GM12878 (cell line): ENCODE results near the gene E2F2.

Source experiments
- ASH2L ChIP-seq: fragments of 300-600, 200-600 bp; sonication (generic); IDR thresholded peaks from 2 replicates; pipeline ENCODE4 v1.6.1; 2017; ENCODE audit warnings: low read depth, mild to moderate bottlenecking, borderline replicate concordance
- ATF3 ChIP-seq: IDR thresholded peaks from 2 replicates; pipeline ENCODE4 v1.6.1; 2011; ENCODE audit warnings: low read depth, mild to moderate bottlenecking, low read length, moderate library complexity, borderline replicate concordance; ENCODE audit errors: extremely low read depth
- CEBPB ChIP-seq, 2 experiments: fragments of 150-350 bp in 1 of 2; IDR thresholded peaks; 2 replicates each; pipeline ENCODE4 v1.6.1; 2012 to 2014; ENCODE audit warnings: low read depth in 2 of 2, low read length in 2 of 2, borderline replicate concordance in 1 of 2, inconsistent platforms in 1 of 2
- CTCF ChIP-seq, 3 experiments: IDR thresholded peaks in 2 of 3; conservative IDR thresholded peaks in 1 of 3; 2 replicates each; pipeline ENCODE4 v1.5.1; 2011; ENCODE audit warnings: low read depth in 3 of 3, low read length in 3 of 3, mild to moderate bottlenecking in 3 of 3, control low read depth in 2 of 3, moderate library complexity in 2 of 3, inconsistent platforms in 1 of 3, mixed read lengths in 1 of 3; ENCODE audit not compliant: control insufficient read depth in 2 of 3, insufficient read depth in 1 of 3; ENCODE audit errors: extremely low read depth in 1 of 3
- GABPA ChIP-seq: IDR thresholded peaks from 2 replicates; pipeline ENCODE4 v1.6.1; 2014; ENCODE audit warnings: antibody characterized with exemption, low read depth, mild to moderate bottlenecking, inconsistent platforms
- MAX ChIP-seq: IDR thresholded peaks from 2 replicates; pipeline ENCODE4 v1.6.1; 2012; ENCODE audit warnings: low read depth, low read length, improper control_type of control experiment
- PAX5 ChIP-seq: IDR thresholded peaks from 2 replicates; pipeline ENCODE4 v1.6.1; 2011; ENCODE audit warnings: low read depth, low read length, borderline replicate concordance
- POLR2A ChIP-seq: IDR thresholded peaks from 2 replicates; pipeline ENCODE4 v1.6.1; 2011; ENCODE audit warnings: low read depth, mild to moderate bottlenecking, low read length

GRCh38 chr1:23570001-23570691 lies 39.1 kb upstream of the E2F2 start:
- no peak for TF ChIP-seq CTCF (IDR thresholded peaks at IDR 0.05 in 2 of 3, conservative IDR thresholded peaks at IDR 0.05 in 1 of 3; ENCODE audit: control insufficient read depth in 2 of 3, extremely low read depth in 1 of 3, insufficient read depth in 1 of 3, low read depth in 3 of 3, low read length in 3 of 3)
- TF ChIP-seq CEBPB (IDR thresholded peaks at IDR 0.05; ENCODE audit: borderline replicate concordance in 1 of 2, low read depth in 2 of 2, low read length in 2 of 2), result no peak
- no peak for TF ChIP-seq ASH2L
- no peak for TF ChIP-seq PAX5
- no peak for TF ChIP-seq ATF3
- no peak for TF ChIP-seq GABPA
- no peak for TF ChIP-seq MAX
- TF ChIP-seq POLR2A, result no peak
